GM12892 (cell line): ENCODE results near the gene FRAS1.

ENCODE experiments used
- POLR2A ChIP-seq: IDR thresholded peaks from 2 replicates; pipeline ENCODE4 v1.6.1; 2011; ENCODE audit warnings: low read depth, low read length, control low read depth
- TAF1 ChIP-seq: IDR thresholded peaks from 2 replicates; pipeline ENCODE4 v1.6.1; 2011; ENCODE audit warnings: low read depth, mild to moderate bottlenecking, control low read depth, low read length, borderline replicate concordance

DNA sequence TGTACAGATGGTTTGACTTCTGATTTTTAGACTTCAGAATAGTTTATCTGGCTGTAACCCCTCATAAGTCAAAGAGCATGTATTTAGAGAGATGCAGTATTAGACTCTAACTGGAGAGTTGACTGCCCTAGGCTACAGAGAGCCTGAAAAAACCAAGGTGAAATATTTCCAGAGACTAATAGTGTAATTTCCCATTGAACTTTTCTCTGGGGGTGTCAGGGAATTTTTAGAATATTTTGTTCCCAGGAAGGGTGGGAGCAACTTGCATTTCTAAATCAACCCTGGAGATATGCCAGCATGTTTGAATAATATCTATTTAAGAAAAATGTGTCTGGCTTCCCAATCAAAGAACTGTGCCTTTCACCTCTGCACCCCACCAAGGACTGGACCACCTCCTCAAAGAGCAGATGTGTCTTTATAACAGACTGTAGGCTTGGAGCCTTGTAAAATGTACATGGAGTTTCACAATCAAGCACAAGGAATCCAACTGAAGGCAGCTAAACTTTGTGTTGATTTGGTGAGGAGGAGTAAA, 496.5 kb downstream of the FRAS1 start:
- no peak for TF ChIP-seq POLR2A
- no peak for TF ChIP-seq TAF1
